ENCODE results near the gene GDF7. TPM values are rescaled to one million over a fixed set of nuclear protein-coding genes. Genes with fewer than 3 reads are reported as not detected.

The GDF7 gene
- total and polyA plus RNA-seq, 4 donors = 0.89 to 7.2 (median 3.3) TPM

- H3K9me3 ChIP-seq (ENCODE audit: control insufficient read depth in 4 of 4, low read length in 3 of 4) = no peaks in the 10 kb centered on the region
- TF ChIP-seq EGR1 (IDR thresholded peaks at IDR 0.05; ENCODE audit: low read depth in 2 of 2) (no peak), ZBTB33 (IDR thresholded peaks at IDR 0.05) (no peak)
- TF ChIP-seq, protein P1, sequence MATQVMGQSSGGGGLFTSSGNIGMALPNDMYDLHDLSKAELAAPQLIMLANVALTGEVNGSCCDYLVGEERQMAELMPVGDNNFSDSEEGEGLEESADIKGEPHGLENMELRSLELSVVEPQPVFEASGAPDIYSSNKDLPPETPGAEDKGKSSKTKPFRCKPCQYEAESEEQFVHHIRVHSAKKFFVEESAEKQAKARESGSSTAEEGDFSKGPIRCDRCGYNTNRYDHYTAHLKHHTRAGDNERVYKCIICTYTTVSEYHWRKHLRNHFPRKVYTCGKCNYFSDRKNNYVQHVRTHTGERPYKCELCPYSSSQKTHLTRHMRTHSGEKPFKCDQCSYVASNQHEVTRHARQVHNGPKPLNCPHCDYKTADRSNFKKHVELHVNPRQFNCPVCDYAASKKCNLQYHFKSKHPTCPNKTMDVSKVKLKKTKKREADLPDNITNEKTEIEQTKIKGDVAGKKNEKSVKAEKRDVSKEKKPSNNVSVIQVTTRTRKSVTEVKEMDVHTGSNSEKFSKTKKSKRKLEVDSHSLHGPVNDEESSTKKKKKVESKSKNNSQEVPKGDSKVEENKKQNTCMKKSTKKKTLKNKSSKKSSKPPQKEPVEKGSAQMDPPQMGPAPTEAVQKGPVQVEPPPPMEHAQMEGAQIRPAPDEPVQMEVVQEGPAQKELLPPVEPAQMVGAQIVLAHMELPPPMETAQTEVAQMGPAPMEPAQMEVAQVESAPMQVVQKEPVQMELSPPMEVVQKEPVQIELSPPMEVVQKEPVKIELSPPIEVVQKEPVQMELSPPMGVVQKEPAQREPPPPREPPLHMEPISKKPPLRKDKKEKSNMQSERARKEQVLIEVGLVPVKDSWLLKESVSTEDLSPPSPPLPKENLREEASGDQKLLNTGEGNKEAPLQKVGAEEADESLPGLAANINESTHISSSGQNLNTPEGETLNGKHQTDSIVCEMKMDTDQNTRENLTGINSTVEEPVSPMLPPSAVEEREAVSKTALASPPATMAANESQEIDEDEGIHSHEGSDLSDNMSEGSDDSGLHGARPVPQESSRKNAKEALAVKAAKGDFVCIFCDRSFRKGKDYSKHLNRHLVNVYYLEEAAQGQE (IDR thresholded peaks at IDR 0.05) = no peak
- H3K27ac ChIP-seq (ENCODE audit: low read depth in 1 of 2, low read length in 2 of 2) = peak overlapping the region; percentile 25 to 55
- no peaks in the 10 kb centered on the region for H3K36me3 ChIP-seq (ENCODE audit: control insufficient read depth in 4 of 4, insufficient read depth in 3 of 4, low read depth in 1 of 4, low read length in 3 of 4)
- no peak overlapping the region for H3K9ac ChIP-seq (ENCODE audit: low read depth in 1 of 2, low read length in 2 of 2)
- no peak for DNase-seq (ENCODE audit: low spot score)
- 96% methylated on average over 1 of the region's 1 CpG for WGBS
- H3K27me3 ChIP-seq (ENCODE audit: control insufficient read depth in 4 of 4, insufficient read depth in 4 of 4, low read length in 3 of 4) = no peaks in the 10 kb centered on the region
- H3K4me1 ChIP-seq (ENCODE audit: control insufficient read depth in 4 of 4, insufficient read depth in 4 of 4, low read length in 3 of 4) = peaks cover 21 to 48% (median 28%) of the 10 kb centered on the region in 4 donors
- H3K4me3 ChIP-seq (ENCODE audit: low read depth in 1 of 3, low read length in 3 of 3) = no peak overlapping the region
Measured at GRCh38 chr2:20678086-20678395, 11.1 kb downstream of the GDF7 start.

GRCh38 chr2:20678780-20679179 is 11.8 kb downstream of the GDF7 start:
- H3K4me1 ChIP-seq (ENCODE audit: control insufficient read depth in 4 of 4, insufficient read depth in 4 of 4, low read length in 3 of 4) = peaks cover 21 to 48% (median 29%) of the 10 kb centered on the region in 4 donors
- no peaks in the 10 kb centered on the region for H3K36me3 ChIP-seq (ENCODE audit: control insufficient read depth in 4 of 4, insufficient read depth in 3 of 4, low read depth in 1 of 4, low read length in 3 of 4)
- no peak overlapping the region for H3K4me3 ChIP-seq (ENCODE audit: low read depth in 1 of 3, low read length in 3 of 3)
- H3K9me3 ChIP-seq (ENCODE audit: control insufficient read depth in 4 of 4, low read length in 3 of 4) = no peaks in the 10 kb centered on the region
- no peak overlapping the region for H3K9ac ChIP-seq (ENCODE audit: low read depth in 1 of 2, low read length in 2 of 2)
- H3K27me3 ChIP-seq (ENCODE audit: control insufficient read depth in 4 of 4, insufficient read depth in 4 of 4, low read length in 3 of 4) = no peaks in the 10 kb centered on the region
- TF ChIP-seq HNF4A (conservative IDR thresholded peaks at IDR 0.05) (no peak), FOXA1 (IDR thresholded peaks at IDR 0.05) (no peak), NR2F2 (IDR thresholded peaks at IDR 0.05) (no peak), ZBTB33 (IDR thresholded peaks at IDR 0.05) (no peak), YY1 (IDR thresholded peaks at IDR 0.05) (no peak), SP1 (IDR thresholded peaks at IDR 0.05) (no peak), JUND (IDR thresholded peaks at IDR 0.05) (no peak), GABPA (IDR thresholded peaks at IDR 0.05 in 1 of 2, conservative IDR thresholded peaks at IDR 0.05 in 1 of 2) (no peak), HNF4G (IDR thresholded peaks at IDR 0.05) (no peak), RXRA (IDR thresholded peaks at IDR 0.05) (no peak), EGR1 (IDR thresholded peaks at IDR 0.05; ENCODE audit: low read depth in 2 of 2) (no peak)
- TF ChIP-seq, protein P2, sequence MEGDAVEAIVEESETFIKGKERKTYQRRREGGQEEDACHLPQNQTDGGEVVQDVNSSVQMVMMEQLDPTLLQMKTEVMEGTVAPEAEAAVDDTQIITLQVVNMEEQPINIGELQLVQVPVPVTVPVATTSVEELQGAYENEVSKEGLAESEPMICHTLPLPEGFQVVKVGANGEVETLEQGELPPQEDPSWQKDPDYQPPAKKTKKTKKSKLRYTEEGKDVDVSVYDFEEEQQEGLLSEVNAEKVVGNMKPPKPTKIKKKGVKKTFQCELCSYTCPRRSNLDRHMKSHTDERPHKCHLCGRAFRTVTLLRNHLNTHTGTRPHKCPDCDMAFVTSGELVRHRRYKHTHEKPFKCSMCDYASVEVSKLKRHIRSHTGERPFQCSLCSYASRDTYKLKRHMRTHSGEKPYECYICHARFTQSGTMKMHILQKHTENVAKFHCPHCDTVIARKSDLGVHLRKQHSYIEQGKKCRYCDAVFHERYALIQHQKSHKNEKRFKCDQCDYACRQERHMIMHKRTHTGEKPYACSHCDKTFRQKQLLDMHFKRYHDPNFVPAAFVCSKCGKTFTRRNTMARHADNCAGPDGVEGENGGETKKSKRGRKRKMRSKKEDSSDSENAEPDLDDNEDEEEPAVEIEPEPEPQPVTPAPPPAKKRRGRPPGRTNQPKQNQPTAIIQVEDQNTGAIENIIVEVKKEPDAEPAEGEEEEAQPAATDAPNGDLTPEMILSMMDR (IDR thresholded peaks at IDR 0.05; ENCODE audit: low read depth, low read length, missing input control) = no peak
- TF ChIP-seq, protein P3, sequence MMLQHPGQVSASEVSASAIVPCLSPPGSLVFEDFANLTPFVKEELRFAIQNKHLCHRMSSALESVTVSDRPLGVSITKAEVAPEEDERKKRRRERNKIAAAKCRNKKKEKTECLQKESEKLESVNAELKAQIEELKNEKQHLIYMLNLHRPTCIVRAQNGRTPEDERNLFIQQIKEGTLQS (IDR thresholded peaks at IDR 0.05) = no peak
- H3K27ac ChIP-seq (ENCODE audit: low read depth in 1 of 2, low read length in 2 of 2) = no peak overlapping the region
- DNase-seq (ENCODE audit: low spot score) = no peak
- WGBS = 81% methylated on average over 2 of the region's 2 CpGs
